Effector memory CD4-positive, alpha-beta T cell (primary cell): ENCODE data around the gene HSPA4L.

Source experiments
- DNase-seq, 3 donors: peaks; one replicate each; pipeline ENCODE4 v3.0.0-alpha.2; 2020
- H3K27ac ChIP-seq: 2 replicates; pipeline ENCODE4 v1.7.0; 2013; ENCODE audit warnings: mild to moderate bottlenecking, low read length, moderate library complexity; ENCODE audit not compliant: insufficient read depth, poor library complexity, severe bottlenecking
- H3K27me3 ChIP-seq: replicated peaks from 2 replicates; pipeline ENCODE4 v1.7.0; 2013; ENCODE audit warnings: mild to moderate bottlenecking, low read length; ENCODE audit not compliant: insufficient read depth, control insufficient read depth, poor library complexity, severe bottlenecking
- H3K36me3 ChIP-seq: 2 replicates; pipeline ENCODE4 v1.7.0; 2013; ENCODE audit warnings: mild to moderate bottlenecking, low read length, moderate library complexity; ENCODE audit not compliant: control insufficient read depth, insufficient read depth
- H3K4me1 ChIP-seq: 2 replicates; pipeline ENCODE4 v1.7.0; 2013; ENCODE audit warnings: low read length, mild to moderate bottlenecking; ENCODE audit not compliant: control insufficient read depth, insufficient read depth, poor library complexity, severe bottlenecking
- H3K4me3 ChIP-seq: 2 replicates; pipeline ENCODE4 v1.7.0; 2013; ENCODE audit warnings: low read length, low read depth, mild to moderate bottlenecking; ENCODE audit not compliant: insufficient read depth, poor library complexity, severe bottlenecking
- H3K9me3 ChIP-seq: 2 replicates; pipeline ENCODE4 v1.7.0; 2013; ENCODE audit warnings: mild to moderate bottlenecking, low read length, moderate library complexity; ENCODE audit not compliant: control insufficient read depth

HSPA4L gene

DNA sequence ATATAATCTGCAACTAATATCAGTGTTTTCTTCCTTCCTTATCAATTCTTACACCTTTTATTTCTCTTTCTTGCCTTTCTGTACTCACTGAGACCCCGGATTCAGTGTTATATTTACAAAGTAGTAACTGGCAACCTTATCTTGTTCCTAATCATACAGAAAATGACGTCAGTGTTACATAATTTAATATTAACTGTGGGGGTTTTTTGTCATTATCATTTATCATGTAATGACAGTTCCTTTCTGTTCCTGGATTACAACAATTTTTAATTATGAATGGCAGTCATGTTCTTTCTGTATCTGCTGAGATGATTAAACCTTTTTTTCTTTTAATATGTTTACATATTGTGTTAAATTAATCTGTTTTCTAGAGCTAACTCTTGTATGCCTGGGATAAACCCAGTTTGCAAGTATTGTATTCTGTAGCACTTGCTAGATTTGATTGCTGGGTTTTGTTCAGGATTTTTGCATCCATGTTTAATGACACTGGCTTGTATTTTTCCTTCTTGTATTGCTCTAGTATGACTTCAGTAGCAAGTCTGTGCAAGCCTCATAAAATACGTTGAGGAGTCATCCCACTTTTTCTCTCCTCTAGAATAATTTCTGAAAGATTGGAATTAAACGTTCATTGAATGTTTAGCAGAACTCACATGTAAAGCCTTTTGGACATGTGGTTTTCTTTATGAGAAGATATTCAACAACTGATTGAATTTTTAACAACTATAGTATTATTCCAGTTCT lies 10.4 kb upstream of the HSPA4L start:
- no peaks in the 10 kb centered on the region for H3K36me3 ChIP-seq
- no peak overlapping the region for H3K27ac ChIP-seq
- no peaks in the 10 kb centered on the region for H3K9me3 ChIP-seq
- H3K4me3 ChIP-seq, result no peak overlapping the region
- DNase-seq, result no peak
- peaks cover 3% of the 10 kb centered on the region for H3K27me3 ChIP-seq
- H3K4me1 ChIP-seq, result no peaks in the 10 kb centered on the region

GRCh38 chr4:127772769-127773671 lies 9.1 kb upstream of the HSPA4L start:
- Histone ChIP-seq H3K4me1 (no peaks in the 10 kb centered on the region), H3K27me3 (peaks cover 3% of the 10 kb centered on the region), H3K4me3 (no peak overlapping the region), H3K27ac (no peak overlapping the region), H3K36me3 (no peaks in the 10 kb centered on the region), H3K9me3 (no peaks in the 10 kb centered on the region)
- DNase-seq, result no peak

- H3K4me1 ChIP-seq, result no peaks in the 10 kb centered on the region
- no peaks in the 10 kb centered on the region for H3K36me3 ChIP-seq
- H3K27ac ChIP-seq, result no peak overlapping the region
- no peak overlapping the region for H3K4me3 ChIP-seq
- H3K27me3 ChIP-seq, result peaks cover 3% of the 10 kb centered on the region
- no peaks in the 10 kb centered on the region for H3K9me3 ChIP-seq
- DNase-seq, result no peak
These were observed 6.3 kb upstream of the HSPA4L start for GRCh38 chr4:127775843-127776242.

GRCh38 chr4:127776620-127777019 lies 5.5 kb upstream of the HSPA4L start:
- Histone ChIP-seq H3K36me3 (no peaks in the 10 kb centered on the region), H3K27ac (no peak overlapping the region), H3K4me1 (peaks cover 2% of the 10 kb centered on the region), H3K4me3 (no peak overlapping the region), H3K9me3 (no peaks in the 10 kb centered on the region), H3K27me3 (peaks cover 4% of the 10 kb centered on the region)
- no peak for DNase-seq

- Histone ChIP-seq H3K9me3 (no peaks in the 10 kb centered on the region), H3K4me1 (peaks cover 10% of the 10 kb centered on the region), H3K4me3 (no peak overlapping the region), H3K27ac (no peak overlapping the region), H3K27me3 (peaks cover 12% of the 10 kb centered on the region), H3K36me3 (no peaks in the 10 kb centered on the region)
- DNase-seq, result no peak
These were observed 4.6 kb upstream of the HSPA4L start for GRCh38 chr4:127777487-127777886.

DNA sequence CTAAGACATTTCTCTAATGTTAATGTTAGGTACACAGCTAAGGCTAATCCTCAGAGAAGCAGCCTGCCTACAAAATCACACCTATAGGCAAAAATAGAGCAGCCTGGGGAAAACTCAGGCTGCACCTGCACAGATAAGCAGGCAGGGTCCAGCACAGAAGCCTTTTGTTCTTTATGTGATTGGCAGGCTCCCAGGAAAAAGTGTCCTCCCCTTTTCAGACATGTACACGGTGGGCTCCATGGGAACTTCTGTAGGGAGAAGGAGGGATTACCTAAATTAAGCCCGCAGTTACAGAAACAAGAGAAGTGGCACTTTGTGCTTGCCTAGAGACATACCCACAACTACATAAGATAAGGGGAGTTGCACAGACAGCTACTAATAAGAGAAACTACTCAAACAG lies 4.0 kb upstream of the HSPA4L start:
- peaks cover 14% of the 10 kb centered on the region for H3K4me1 ChIP-seq
- no peaks in the 10 kb centered on the region for H3K36me3 ChIP-seq
- H3K27me3 ChIP-seq, result peaks cover 14% of the 10 kb centered on the region
- H3K27ac ChIP-seq, result no peak overlapping the region
- no peaks in the 10 kb centered on the region for H3K9me3 ChIP-seq
- H3K4me3 ChIP-seq, result no peak overlapping the region
- no peak for DNase-seq

DNA sequence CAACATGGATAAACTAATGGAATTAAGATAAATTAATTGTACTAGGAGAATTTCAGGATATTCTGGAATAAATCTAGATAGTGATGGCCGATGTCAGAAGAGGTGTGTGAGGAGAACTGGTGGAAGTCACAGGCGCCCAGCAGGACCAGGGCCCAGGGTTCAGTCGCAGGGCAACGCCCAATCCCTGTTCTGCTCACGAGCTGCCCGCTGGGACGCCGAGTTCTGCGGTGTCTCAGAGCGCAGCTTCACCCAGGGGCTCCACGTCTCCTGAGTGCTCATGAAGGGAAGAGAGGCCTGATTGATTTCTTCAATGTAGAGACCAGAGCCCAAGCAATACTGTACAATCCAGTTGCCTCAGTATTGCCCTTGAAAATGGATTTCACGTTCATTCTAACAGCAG lies 1.5 kb upstream of the HSPA4L start:
- no peak for DNase-seq
- Histone ChIP-seq H3K4me1 (peaks cover 14% of the 10 kb centered on the region), H3K27ac (no peak overlapping the region), H3K36me3 (no peaks in the 10 kb centered on the region), H3K9me3 (no peaks in the 10 kb centered on the region), H3K4me3 (no peak overlapping the region), H3K27me3 (peaks cover 12% of the 10 kb centered on the region)

DNA sequence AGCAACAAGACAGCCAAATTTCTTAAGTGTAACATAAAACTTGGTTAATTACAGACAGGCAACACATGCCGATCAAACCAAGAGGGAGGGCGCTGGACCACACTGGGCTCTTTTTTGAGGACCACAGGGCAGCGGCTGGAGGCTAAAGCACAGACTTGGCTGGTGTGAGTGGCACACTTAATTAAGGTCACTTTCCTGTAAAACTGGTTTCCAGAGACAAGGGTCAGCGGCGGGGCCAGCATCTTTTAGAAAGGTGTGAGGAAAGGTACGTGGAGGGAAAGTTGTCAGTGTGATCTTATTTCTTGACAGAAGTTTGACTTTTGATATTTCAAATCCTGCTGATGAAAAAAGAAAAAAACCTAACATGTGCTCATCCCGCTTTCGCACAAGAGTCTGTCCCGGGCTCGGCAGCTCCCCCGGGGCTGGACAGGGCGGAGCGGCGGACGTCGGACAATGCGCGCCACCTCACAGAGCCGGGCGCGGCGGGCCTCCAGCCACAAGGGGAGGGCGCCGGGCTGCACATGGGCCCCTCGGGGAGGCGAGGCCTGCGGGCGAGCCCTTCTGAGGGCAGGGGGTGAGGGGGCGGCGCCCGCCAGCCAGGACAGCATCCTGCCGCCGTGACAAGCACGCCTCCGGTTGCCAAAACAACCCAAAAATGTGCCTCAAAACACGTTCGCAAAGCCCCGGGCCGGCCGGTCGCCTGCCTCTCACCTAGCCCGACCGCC lies 660 bp upstream of the HSPA4L start:
- H3K27ac ChIP-seq, result no peak overlapping the region
- peaks cover 12% of the 10 kb centered on the region for H3K27me3 ChIP-seq
- H3K36me3 ChIP-seq, result no peaks in the 10 kb centered on the region
- H3K9me3 ChIP-seq, result no peaks in the 10 kb centered on the region
- peak overlapping the region; percentile 60 for H3K4me3 ChIP-seq
- no peak for DNase-seq
- peaks cover 14% of the 10 kb centered on the region for H3K4me1 ChIP-seq

DNA sequence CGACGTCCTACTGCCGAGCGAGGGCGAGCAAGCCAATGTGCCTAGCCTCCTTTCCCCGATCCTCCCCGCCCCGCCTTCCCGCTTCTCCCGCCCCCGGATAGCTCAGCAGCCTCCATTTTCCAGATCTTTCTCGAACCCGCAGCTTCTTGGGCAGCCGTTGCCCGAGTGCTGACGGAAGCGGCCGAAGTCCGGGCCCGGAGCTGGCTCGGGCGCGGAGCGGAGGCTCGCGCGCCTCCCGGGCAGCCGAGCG lies 172 bp upstream of the HSPA4L start:
- Histone ChIP-seq H3K4me1 (peaks cover 14% of the 10 kb centered on the region), H3K4me3 (peak overlapping the region; percentile 60), H3K27me3 (peaks cover 12% of the 10 kb centered on the region), H3K36me3 (no peaks in the 10 kb centered on the region), H3K9me3 (no peaks in the 10 kb centered on the region), H3K27ac (no peak overlapping the region)
- DNase-seq, result no peak
